Endothelial cell of umbilical vein (primary cell): ENCODE data around the gene C1orf210. TPM values are rescaled to one million over a fixed set of nuclear protein-coding genes. Genes with fewer than 3 reads are reported as not detected.

ENCODE experiments used
- BruUV-seq: library from RNA; stranded (reverse); fragments of 400-500 nt; replicated peaks from 2 replicates; lab custom pipeline; 2021; lab: Mats Ljungman, UMichigan
- CTCF ChIA-PET: fragments of 300-600, 350-600 bp; sonication (Branson Sonifier 250); formaldehyde crosslinking; loops from one replicate; lab custom pipeline; 2021; ENCODE audit warnings: antibody characterized with exemption, inconsistent platforms; lab: Charles Lee
- POLR2A ChIA-PET: fragments of 300-600, 350-600 bp; sonication (Branson Sonifier 250); formaldehyde crosslinking; loops from one replicate; lab custom pipeline; 2021; ENCODE audit warnings: antibody characterized with exemption, inconsistent platforms; lab: Charles Lee
- DNase-seq: peaks from one replicate; pipeline ENCODE4 v3.0.0-alpha.2; 2011; ENCODE audit warnings: low read depth, low spot score
- FAIRE-seq: peaks from 2 replicates; lab custom pipeline; 2011; peaks lifted over from hg19 to GRCh38; lab: Jason Lieb, UNC
- H2AFZ ChIP-seq: 2 replicates; pipeline ENCODE4 v1.6.0; 2012; ENCODE audit warnings: low read depth, low read length, control low read depth, inconsistent platforms
- H3K27ac ChIP-seq: 2 replicates; pipeline ENCODE4 v1.5.1; 2011; ENCODE audit warnings: low read depth, mild to moderate bottlenecking, control low read depth, low read length, moderate library complexity; ENCODE audit not compliant: insufficient read depth
- H3K27me3 ChIP-seq, 2 experiments: 2 replicates each; pipeline versions ENCODE4 v1.6.0 to v1.6.1; 2011; ENCODE audit warnings: low read length in 2 of 2, mixed read lengths in 1 of 2; ENCODE audit not compliant: control insufficient read depth in 2 of 2, insufficient read depth in 2 of 2
- H3K36me3 ChIP-seq, 2 experiments: 2 replicates in 1 of 2; 3 replicates in 1 of 2; pipeline ENCODE4 v1.5.1; 2011; ENCODE audit warnings: low read length in 2 of 2, mild to moderate bottlenecking in 1 of 2, moderate library complexity in 1 of 2; ENCODE audit not compliant: control insufficient read depth in 2 of 2, insufficient read depth in 2 of 2; ENCODE audit errors: extremely low read depth in 1 of 2
- H3K4me1 ChIP-seq: 3 replicates; pipeline ENCODE4 v1.5.1; 2011; ENCODE audit warnings: mild to moderate bottlenecking, low read length; ENCODE audit not compliant: control insufficient read depth, insufficient read depth; ENCODE audit errors: extremely low read depth
- H3K4me2 ChIP-seq: 2 replicates; pipeline ENCODE4 v1.6.1; 2011; ENCODE audit warnings: low read length, control low read depth, mixed read lengths; ENCODE audit not compliant: insufficient read depth
- H3K4me3 ChIP-seq, 3 experiments: fragments of 200-600 bp in 1 of 3; sonication (generic), shearing (Covaris generic) in 1 of 3; replicated peaks in 1 of 3; 2 replicates each; pipeline ENCODE4 v1.5.1; 2011 to 2016; ENCODE audit warnings: control low read depth in 3 of 3, low read length in 3 of 3, mild to moderate bottlenecking in 2 of 3, inconsistent platforms in 1 of 3, low read depth in 1 of 3, moderate library complexity in 1 of 3; ENCODE audit not compliant: insufficient read depth in 1 of 3
- H3K79me2 ChIP-seq: 2 replicates; pipeline ENCODE4 v1.6.0; 2012; ENCODE audit warnings: low read length, inconsistent platforms; ENCODE audit not compliant: control insufficient read depth, insufficient read depth
- H3K9ac ChIP-seq: replicated peaks from 2 replicates; pipeline ENCODE3; 2011; ENCODE audit warnings: low read length, control low read depth; ENCODE audit not compliant: insufficient read depth; ENCODE audit errors: extremely low read depth
- H3K9me1 ChIP-seq: replicated peaks from 3 replicates; pipeline ENCODE4 v1.6.0; 2011; ENCODE audit warnings: mild to moderate bottlenecking, low read length; ENCODE audit not compliant: control insufficient read depth, insufficient read depth; ENCODE audit errors: extremely low read depth
- H3K9me3 ChIP-seq: replicated peaks from 2 replicates; pipeline ENCODE4 v1.5.1; 2012; ENCODE audit warnings: low read length, inconsistent platforms; ENCODE audit not compliant: control insufficient read depth, insufficient read depth
- H4K20me1 ChIP-seq: replicated peaks from 2 replicates; pipeline ENCODE3; 2011; ENCODE audit warnings: mild to moderate bottlenecking, low read length; ENCODE audit not compliant: control insufficient read depth, insufficient read depth; ENCODE audit errors: extremely low read depth
- EZH2 ChIP-seq: IDR thresholded peaks from 2 replicates; pipeline ENCODE4 v1.6.1; 2012; ENCODE audit warnings: borderline replicate concordance, low read depth, mild to moderate bottlenecking, moderate library complexity, low read length, inconsistent platforms; ENCODE audit not compliant: severe bottlenecking
- FOS ChIP-seq: IDR thresholded peaks from 2 replicates; pipeline ENCODE4 v1.6.1; 2011; ENCODE audit warnings: mild to moderate bottlenecking, low read length, moderate library complexity, borderline replicate concordance; ENCODE audit not compliant: insufficient read depth
- GATA2 ChIP-seq: IDR thresholded peaks from 2 replicates; pipeline ENCODE4 v1.7.0; 2011; ENCODE audit warnings: low read depth, mild to moderate bottlenecking, moderate library complexity, mixed read lengths, low read length; ENCODE audit not compliant: insufficient read length, insufficient read depth
- JUN ChIP-seq: IDR thresholded peaks from 2 replicates; pipeline ENCODE4 v1.6.1; 2011; ENCODE audit warnings: borderline replicate concordance, low read depth; ENCODE audit not compliant: insufficient read length, insufficient read depth
- MYC ChIP-seq: IDR thresholded peaks from one replicate; pipeline ENCODE4 v1.6.1; 2011; ENCODE audit warnings: mild to moderate bottlenecking, low read depth, low read length
- POLR2A ChIP-seq: IDR thresholded peaks from 2 replicates; pipeline ENCODE4 v1.6.1; 2012; ENCODE audit warnings: low read depth, mild to moderate bottlenecking, control low read depth, low read length
- POLR2AphosphoS5 ChIP-seq: IDR thresholded peaks from 2 replicates; pipeline ENCODE4 v1.6.1; 2012; ENCODE audit warnings: low read depth, mild to moderate bottlenecking, control low read depth, low read length, moderate library complexity; ENCODE audit not compliant: insufficient read depth
- dilution Hi-C: fragments of 300-500 bp; cut with MboI; formaldehyde crosslinking; loops from one replicate; pipeline ENCODE4 v1.15.0; 2019; ENCODE audit warnings: low sequenced_read_pairs; ENCODE audit not compliant: extremely low pct_ligation_motif_present
- intact Hi-C: fragments of 100-400 bp; cut with micrococcal nuclease; formaldehyde crosslinking; loops from one replicate; pipeline ENCODE4 v1.10.0; 2022
- polyA plus RNA-seq, 4 experiments: library from polyadenylated mRNA; depleted of rRNA in 3 of 4; stranded (reverse) in 3 of 4; unstranded in 1 of 4; fragments of >200 nt; gene quantifications; 2 replicates each; pipeline versions ENCODE4 v1.2.1 to v1.2.3, GENCODE V29; 2011 to 2012; ENCODE audit warnings: missing spikeins in 1 of 4
- total RNA-seq: library from RNA; stranded (reverse); gene quantifications from 2 replicates; pipeline ENCODE4 v1.2.3, GENCODE V29; 2021
- TF ChIP-seq, protein P1 (sequence below), 2 donors: IDR thresholded peaks; 1 replicate in 1 of 2; 2 replicates in 1 of 2; pipeline ENCODE4 v1.5.1; 2011; ENCODE audit warnings: low read length in 2 of 2, mild to moderate bottlenecking in 2 of 2, moderate library complexity in 2 of 2, control low read depth in 1 of 2, inconsistent platforms in 1 of 2, low read depth in 1 of 2; ENCODE audit not compliant: insufficient read depth in 1 of 2; ENCODE audit errors: extremely low read depth in 1 of 2
- TF ChIP-seq, protein P2 (sequence below): IDR thresholded peaks from 2 replicates; pipeline ENCODE4 v1.6.1; 2011; ENCODE audit not compliant: insufficient read depth, insufficient read length

The C1orf210 gene
- total and polyA plus RNA-seq, 2 donors (not counting 3 experiments of a cell fraction or from before 2014, with no cell fraction given), result not detected

GRCh38 chr1:43247256-43247921 is 38.0 kb downstream of the C1orf210 start:
- Histone ChIP-seq H3K4me2 (no peak overlapping the region), H3K4me3 (no peak overlapping the region), H3K27me3 (peaks cover 2 to 6% of the 10 kb centered on the region in 2 experiments), H3K9me1 (no peaks in the 10 kb centered on the region), H3K27ac (no peak overlapping the region), H2AFZ (no peak overlapping the region), H3K4me1 (no peaks in the 10 kb centered on the region), H3K9ac (no peak overlapping the region), H4K20me1 (no peaks in the 10 kb centered on the region), H3K79me2 (no peaks in the 10 kb centered on the region), H3K9me3 (no peaks in the 10 kb centered on the region), H3K36me3 (no peaks in the 10 kb centered on the region)
- no peak for FAIRE-seq
- POLR2A ChIA-PET, result no interaction called here
- dilution Hi-C loops, result loop anchor here (25.0 kb wide), 1 partner anchor 165 kb away; no protein-coding TSS in a partner anchor
- intact Hi-C loops, result no loop called here
- CTCF ChIA-PET, result no interaction called here
- DNase-seq, result no peak
- no TSS peak for BruUV-seq
- no peak for TF ChIP-seq POLR2A
- no peak for TF ChIP-seq POLR2AphosphoS5
- TF ChIP-seq, protein P1, sequence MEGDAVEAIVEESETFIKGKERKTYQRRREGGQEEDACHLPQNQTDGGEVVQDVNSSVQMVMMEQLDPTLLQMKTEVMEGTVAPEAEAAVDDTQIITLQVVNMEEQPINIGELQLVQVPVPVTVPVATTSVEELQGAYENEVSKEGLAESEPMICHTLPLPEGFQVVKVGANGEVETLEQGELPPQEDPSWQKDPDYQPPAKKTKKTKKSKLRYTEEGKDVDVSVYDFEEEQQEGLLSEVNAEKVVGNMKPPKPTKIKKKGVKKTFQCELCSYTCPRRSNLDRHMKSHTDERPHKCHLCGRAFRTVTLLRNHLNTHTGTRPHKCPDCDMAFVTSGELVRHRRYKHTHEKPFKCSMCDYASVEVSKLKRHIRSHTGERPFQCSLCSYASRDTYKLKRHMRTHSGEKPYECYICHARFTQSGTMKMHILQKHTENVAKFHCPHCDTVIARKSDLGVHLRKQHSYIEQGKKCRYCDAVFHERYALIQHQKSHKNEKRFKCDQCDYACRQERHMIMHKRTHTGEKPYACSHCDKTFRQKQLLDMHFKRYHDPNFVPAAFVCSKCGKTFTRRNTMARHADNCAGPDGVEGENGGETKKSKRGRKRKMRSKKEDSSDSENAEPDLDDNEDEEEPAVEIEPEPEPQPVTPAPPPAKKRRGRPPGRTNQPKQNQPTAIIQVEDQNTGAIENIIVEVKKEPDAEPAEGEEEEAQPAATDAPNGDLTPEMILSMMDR (IDR thresholded peaks at IDR 0.05; ENCODE audit: extremely low read depth in 1 of 2, insufficient read depth in 1 of 2, low read depth in 1 of 2, low read length in 2 of 2), result no peak
- TF ChIP-seq EZH2, result no peak
- no peak for TF ChIP-seq JUN
- TF ChIP-seq, protein P2, sequence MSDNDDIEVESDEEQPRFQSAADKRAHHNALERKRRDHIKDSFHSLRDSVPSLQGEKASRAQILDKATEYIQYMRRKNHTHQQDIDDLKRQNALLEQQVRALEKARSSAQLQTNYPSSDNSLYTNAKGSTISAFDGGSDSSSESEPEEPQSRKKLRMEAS, result no peak
- no peak for TF ChIP-seq FOS
- TF ChIP-seq GATA2, result no peak
- no peak for TF ChIP-seq MYC
